ENCODE measurements around the gene CACNA1D. TPM values are rescaled to one million over a fixed set of nuclear protein-coding genes. Genes with fewer than 3 reads are reported as not detected.

CACNA1D gene
- total and polyA plus RNA-seq, 9 of the 15 experiments (the other 6 are each of a cell fraction or from before 2014, with no cell fraction given), result 0.29 TPM; not detected in 8

DNA sequence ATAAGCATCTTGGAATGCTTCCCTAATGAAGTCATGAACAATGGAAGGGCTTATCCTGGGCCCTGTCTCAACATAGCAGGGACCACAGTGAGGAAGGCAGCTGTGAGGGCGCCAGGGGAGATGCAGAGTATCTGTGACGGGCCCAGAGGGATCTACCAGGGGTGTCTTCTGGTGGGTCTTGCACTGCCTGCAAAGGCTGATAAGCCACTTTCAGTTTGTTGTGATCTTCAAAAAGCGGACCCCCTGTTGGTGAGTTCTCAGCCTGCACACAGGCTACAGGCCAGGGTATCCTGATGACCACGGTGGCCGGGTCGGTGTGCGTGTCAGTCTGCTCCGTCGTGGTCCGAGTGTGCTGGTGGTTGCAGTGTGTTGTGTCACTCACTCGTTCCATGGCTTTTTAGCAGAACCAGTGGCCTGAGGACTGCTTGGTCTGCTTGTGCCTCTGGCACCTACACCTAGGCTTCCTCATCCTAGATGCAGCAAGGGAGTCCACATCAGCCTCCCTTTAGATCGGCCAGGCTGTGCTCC lies 305.0 kb downstream of the CACNA1D start:
- H2AFZ ChIP-seq (ENCODE audit: low read depth, low read length), result no peak overlapping the region
- H3K4me3 ChIP-seq, result no peak overlapping the region
- no peak overlapping the region for H3K4me2 ChIP-seq (ENCODE audit: insufficient read depth, low read length)
- no peaks in the 10 kb centered on the region for H3K4me1 ChIP-seq (replicated peaks in 1 of 2; ENCODE audit: control insufficient read depth in 2 of 2, insufficient read depth in 2 of 2, low read length in 2 of 2)
- H3K9ac ChIP-seq (ENCODE audit: insufficient read depth in 1 of 2, low read depth in 2 of 2, low read length in 2 of 2), result no peak overlapping the region
- no peaks in the 10 kb centered on the region for H3K79me2 ChIP-seq (ENCODE audit: control insufficient read depth, insufficient read depth, low read length)
- WGBS (ENCODE audit: insufficient coverage, low coverage, missing lambda C conversion rate), result 0% methylated on average over 4 of the region's 12 CpGs
- CTCF ChIA-PET (ENCODE audit: low intra/inter-chr PET ratio), result no interaction called here
- no peak for FAIRE-seq
- peaks cover 10 to 65% of the 10 kb centered on the region in 2 experiments; a peak in 4 of 5 replicates for H3K27me3 ChIP-seq (ENCODE audit: control insufficient read depth in 2 of 2, insufficient read depth in 2 of 2, low read length in 2 of 2)
- H4K20me1 ChIP-seq (replicated peaks; ENCODE audit: control insufficient read depth, insufficient read depth, low read length), result no peaks in the 10 kb centered on the region; the same call in 1 of the 2 replicates
- in situ Hi-C loops (cut with MboI) (no loop called here), intact Hi-C loops (cut with micrococcal nuclease) (no loop called here)
- TF ChIP-seq CCAR2 (IDR thresholded peaks at IDR 0.05; ENCODE audit: low read depth, low read length), result no peak
- TF ChIP-seq STAT5A (IDR thresholded peaks at IDR 0.05; ENCODE audit: borderline replicate concordance, low read length), result no peak
- no peak for TF ChIP-seq OTX1 (CRISPR knock-in tag; IDR thresholded peaks at IDR 0.05)
- TF ChIP-seq CBFB (CRISPR knock-in tag; IDR thresholded peaks at IDR 0.05), result no peak
- no peak for TF ChIP-seq ZNF384 (IDR thresholded peaks at IDR 0.05; ENCODE audit: low read depth, low read length)
- TF ChIP-seq CREB3L1 (IDR thresholded peaks at IDR 0.05; ENCODE audit: borderline replicate concordance, low read depth), result no peak
- no peak for TF ChIP-seq ZNF133 (CRISPR knock-in tag; IDR thresholded peaks at IDR 0.05)
- TF ChIP-seq, protein P1, sequence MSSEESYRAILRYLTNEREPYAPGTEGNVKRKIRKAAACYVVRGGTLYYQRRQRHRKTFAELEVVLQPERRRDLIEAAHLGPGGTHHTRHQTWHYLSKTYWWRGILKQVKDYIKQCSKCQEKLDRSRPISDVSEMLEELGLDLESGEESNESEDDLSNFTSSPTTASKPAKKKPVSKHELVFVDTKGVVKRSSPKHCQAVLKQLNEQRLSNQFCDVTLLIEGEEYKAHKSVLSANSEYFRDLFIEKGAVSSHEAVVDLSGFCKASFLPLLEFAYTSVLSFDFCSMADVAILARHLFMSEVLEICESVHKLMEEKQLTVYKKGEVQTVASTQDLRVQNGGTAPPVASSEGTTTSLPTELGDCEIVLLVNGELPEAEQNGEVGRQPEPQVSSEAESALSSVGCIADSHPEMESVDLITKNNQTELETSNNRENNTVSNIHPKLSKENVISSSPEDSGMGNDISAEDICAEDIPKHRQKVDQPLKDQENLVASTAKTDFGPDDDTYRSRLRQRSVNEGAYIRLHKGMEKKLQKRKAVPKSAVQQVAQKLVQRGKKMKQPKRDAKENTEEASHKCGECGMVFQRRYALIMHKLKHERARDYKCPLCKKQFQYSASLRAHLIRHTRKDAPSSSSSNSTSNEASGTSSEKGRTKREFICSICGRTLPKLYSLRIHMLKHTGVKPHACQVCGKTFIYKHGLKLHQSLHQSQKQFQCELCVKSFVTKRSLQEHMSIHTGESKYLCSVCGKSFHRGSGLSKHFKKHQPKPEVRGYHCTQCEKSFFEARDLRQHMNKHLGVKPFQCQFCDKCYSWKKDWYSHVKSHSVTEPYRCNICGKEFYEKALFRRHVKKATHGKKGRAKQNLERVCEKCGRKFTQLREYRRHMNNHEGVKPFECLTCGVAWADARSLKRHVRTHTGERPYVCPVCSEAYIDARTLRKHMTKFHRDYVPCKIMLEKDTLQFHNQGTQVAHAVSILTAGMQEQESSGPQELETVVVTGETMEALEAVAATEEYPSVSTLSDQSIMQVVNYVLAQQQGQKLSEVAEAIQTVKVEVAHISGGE (CRISPR knock-in tag; IDR thresholded peaks at IDR 0.05), result no peak
- TF ChIP-seq HDAC6 (IDR thresholded peaks at IDR 0.05; ENCODE audit: low read depth, low read length), result no peak
- no peak for TF ChIP-seq ZNF184 (CRISPR knock-in tag; IDR thresholded peaks at IDR 0.05)
- no peak for TF ChIP-seq ZNF282 (CRISPR knock-in tag; IDR thresholded peaks at IDR 0.05)
- no peak for TF ChIP-seq ZNF785 (CRISPR knock-in tag; IDR thresholded peaks at IDR 0.05)
- no peak for TF ChIP-seq ZSCAN32 (CRISPR knock-in tag; IDR thresholded peaks at IDR 0.05)
- no peak for TF ChIP-seq ZNF586 (CRISPR knock-in tag; conservative IDR thresholded peaks at IDR 0.05)
- H3K27ac ChIP-seq (ENCODE audit: extremely low read depth, low read depth, low read length), result no peak overlapping the region
- POLR2A ChIA-PET, result no interaction called here
- no peak for DNase-seq (ENCODE audit: extremely low read depth in 1 of 4, low spot score in 3 of 4)
- no TSS peak for BruUV-seq (replicated peaks)
- no peaks in the 10 kb centered on the region for H3K9me3 ChIP-seq (replicated peaks; ENCODE audit: control insufficient read depth, insufficient read depth, low read depth, low read length)
- ATAC-seq, result 0 out of 3 replicates have a peak, but pooled peaks have one; percentile 27
- no peaks in the 10 kb centered on the region for H3K9me1 ChIP-seq (ENCODE audit: control insufficient read depth, insufficient read depth, low read length)
- no peaks in the 10 kb centered on the region for H3K36me3 ChIP-seq (ENCODE audit: control insufficient read depth, insufficient read depth, low read length)

Data from K562 (cell line).